Measurements from ENCODE around the gene NLRP11.

GRCh38 chr19:55802281-55802680 lies 29.5 kb downstream of the NLRP11 start:
- TF ChIP-seq CTCF (conservative IDR thresholded peaks at IDR 0.05; ENCODE audit: low read depth, low read length), result no peak
- no peak for TF ChIP-seq EZH2 (IDR thresholded peaks at IDR 0.05; ENCODE audit: borderline replicate concordance, low read depth, low read length, poor library complexity, severe bottlenecking)

Data from A673 (cell line).